Sigmoid colon (tissue), 7 donors: ENCODE measurements around the gene RASEF. TPM values are rescaled to one million over a fixed set of nuclear protein-coding genes. Genes with fewer than 3 reads are reported as not detected.

ENCODE experiments used
- DNase-seq: peaks from one replicate; pipeline ENCODE4 v3.0.0-alpha.2; 2019
- H3K27ac ChIP-seq, 4 donors: fragments of 200-600 bp; sonication (generic); one replicate each; pipeline ENCODE4 v1.5.1; 2016 to 2019; ENCODE audit warnings: mild to moderate bottlenecking in 1 of 4
- H3K27me3 ChIP-seq, 3 donors: fragments of 200-600 bp; sonication (generic); one replicate each; pipeline ENCODE4 v1.5.1; 2019; ENCODE audit warnings: mild to moderate bottlenecking in 1 of 3
- H3K36me3 ChIP-seq, 4 donors: fragments of 200-600 bp; sonication (generic); one replicate each; pipeline ENCODE4 v1.5.1; 2016 to 2019
- H3K4me1 ChIP-seq, 4 donors: fragments of 200-600 bp; sonication (generic); one replicate each; pipeline ENCODE4 v1.5.1; 2017 to 2019
- H3K4me3 ChIP-seq, 4 donors: fragments of 200-600 bp; sonication (generic); one replicate each; pipeline ENCODE4 v1.5.1; 2017 to 2019; ENCODE audit warnings: mild to moderate bottlenecking in 2 of 4, moderate library complexity in 1 of 4
- H3K9me3 ChIP-seq, 4 donors: fragments of 200-600 bp in 3 of 4; sonication (generic) in 3 of 4; one replicate each; pipeline versions ENCODE4 v1.5.1 to v1.6.1; 2013 to 2019
- EP300 ChIP-seq, 4 donors: sonication (generic); formaldehyde crosslinking; IDR thresholded peaks; one replicate each; pipeline ENCODE4 v1.6.1; 2017; ENCODE audit warnings: antibody characterized with exemption in 4 of 4
- POLR2A ChIP-seq, 2 donors: fragments of 450-650 bp; IDR thresholded peaks; one replicate each; pipeline ENCODE4 v1.6.1; 2016; ENCODE audit warnings: antibody characterized with exemption in 2 of 2, mild to moderate bottlenecking in 2 of 2, moderate library complexity in 2 of 2
- POLR2AphosphoS5 ChIP-seq, 4 donors: sonication (generic); formaldehyde crosslinking; IDR thresholded peaks; one replicate each; pipeline ENCODE4 v1.6.1; 2017; ENCODE audit warnings: antibody characterized with exemption in 4 of 4
- WGBS, 2 donors: extraction: QIAGEN DNeasy Blood & Tissue Kit; methylation state at CpG; one replicate each; pipeline ENCODE4 v1.1.7; 2013; 5-methylcytosine and 5-hydroxymethylcytosine counted together
- intact Hi-C: fragments of 100-400 bp; cut with DNase I; formaldehyde crosslinking; loops from one replicate; pipeline ENCODE4 v1.15.1; 2023
- polyA plus RNA-seq, 3 donors: library from polyadenylated mRNA; stranded (reverse); fragments of 200-250 nt; gene quantifications; one replicate each; pipeline ENCODE4 v1.2.3, GENCODE V29; 2013
- total RNA-seq, 4 donors: library from RNA; depleted of rRNA; stranded (reverse); fragments of >200 nt; gene quantifications; one replicate each; pipeline ENCODE4 v1.1.0, GENCODE V29; 2016
- TF ChIP-seq, protein P1 (sequence below), 4 experiments: fragments of 450-650 bp in 3 of 4; fragments of 200-600 bp in 1 of 4; IDR thresholded peaks; one replicate each; pipeline ENCODE4 v1.5.1; 2016 to 2019; ENCODE audit warnings: antibody characterized with exemption in 4 of 4, mild to moderate bottlenecking in 3 of 4, moderate library complexity in 2 of 4
- donor health status: healthy with polysubstance abuse.
- donor health status: Bipolar disorder and iron deficiency.
- donor health status: healthy.

RASEF gene
- total and polyA plus RNA-seq, 7 donors = 0.16 to 24.0 (median 1.1) TPM

DNA sequence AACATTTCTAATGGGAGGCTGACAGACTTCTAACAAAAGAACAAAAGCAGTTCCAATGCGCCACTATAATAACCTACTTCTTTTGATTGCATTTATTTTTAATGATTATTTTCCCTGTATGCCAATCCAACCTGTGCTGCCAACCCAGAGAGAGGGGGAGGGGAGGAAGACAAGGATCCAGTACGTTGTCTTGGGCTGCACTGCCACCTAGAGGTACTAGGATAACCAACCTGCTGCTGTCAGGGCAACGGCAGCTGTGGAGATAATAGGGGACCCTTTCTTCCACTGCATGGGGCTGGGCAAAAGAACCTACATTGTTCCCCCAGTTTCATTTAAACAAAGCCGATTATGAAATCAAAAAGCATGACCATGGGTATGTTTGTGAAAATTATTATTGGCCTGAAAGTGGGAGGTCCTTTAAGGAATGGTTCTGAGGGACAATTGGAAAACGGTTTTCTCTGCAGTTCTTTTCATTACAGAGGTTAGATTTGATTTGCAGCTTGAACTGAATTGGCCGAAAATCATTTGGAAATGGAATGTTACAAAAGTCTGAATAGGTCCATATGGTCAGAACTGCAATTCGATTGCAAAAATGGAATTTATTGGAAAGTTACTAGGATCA, 101.3 kb downstream of the RASEF start:
- Histone ChIP-seq H3K4me3 (no peak overlapping the region), H3K27me3 (no peaks in the 10 kb centered on the region), H3K27ac (no peak overlapping the region), H3K9me3 (no peaks in the 10 kb centered on the region), H3K36me3 (no peaks in the 10 kb centered on the region), H3K4me1 (no peaks in the 10 kb centered on the region)
- DNase-seq = peak; percentile 73
- intact Hi-C loops = loop anchor here (5.0 kb wide), 1 partner anchor 429 kb away; no protein-coding TSS in a partner anchor
- WGBS, 2 donors = 17 to 27% methylated on average over 7 of the region's 7 CpGs
- TF ChIP-seq POLR2AphosphoS5 (IDR thresholded peaks at IDR 0.05) = no peak
- TF ChIP-seq, protein P1, sequence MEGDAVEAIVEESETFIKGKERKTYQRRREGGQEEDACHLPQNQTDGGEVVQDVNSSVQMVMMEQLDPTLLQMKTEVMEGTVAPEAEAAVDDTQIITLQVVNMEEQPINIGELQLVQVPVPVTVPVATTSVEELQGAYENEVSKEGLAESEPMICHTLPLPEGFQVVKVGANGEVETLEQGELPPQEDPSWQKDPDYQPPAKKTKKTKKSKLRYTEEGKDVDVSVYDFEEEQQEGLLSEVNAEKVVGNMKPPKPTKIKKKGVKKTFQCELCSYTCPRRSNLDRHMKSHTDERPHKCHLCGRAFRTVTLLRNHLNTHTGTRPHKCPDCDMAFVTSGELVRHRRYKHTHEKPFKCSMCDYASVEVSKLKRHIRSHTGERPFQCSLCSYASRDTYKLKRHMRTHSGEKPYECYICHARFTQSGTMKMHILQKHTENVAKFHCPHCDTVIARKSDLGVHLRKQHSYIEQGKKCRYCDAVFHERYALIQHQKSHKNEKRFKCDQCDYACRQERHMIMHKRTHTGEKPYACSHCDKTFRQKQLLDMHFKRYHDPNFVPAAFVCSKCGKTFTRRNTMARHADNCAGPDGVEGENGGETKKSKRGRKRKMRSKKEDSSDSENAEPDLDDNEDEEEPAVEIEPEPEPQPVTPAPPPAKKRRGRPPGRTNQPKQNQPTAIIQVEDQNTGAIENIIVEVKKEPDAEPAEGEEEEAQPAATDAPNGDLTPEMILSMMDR (IDR thresholded peaks at IDR 0.05) = peak; percentile 16 to 73 (median 61)

DNA sequence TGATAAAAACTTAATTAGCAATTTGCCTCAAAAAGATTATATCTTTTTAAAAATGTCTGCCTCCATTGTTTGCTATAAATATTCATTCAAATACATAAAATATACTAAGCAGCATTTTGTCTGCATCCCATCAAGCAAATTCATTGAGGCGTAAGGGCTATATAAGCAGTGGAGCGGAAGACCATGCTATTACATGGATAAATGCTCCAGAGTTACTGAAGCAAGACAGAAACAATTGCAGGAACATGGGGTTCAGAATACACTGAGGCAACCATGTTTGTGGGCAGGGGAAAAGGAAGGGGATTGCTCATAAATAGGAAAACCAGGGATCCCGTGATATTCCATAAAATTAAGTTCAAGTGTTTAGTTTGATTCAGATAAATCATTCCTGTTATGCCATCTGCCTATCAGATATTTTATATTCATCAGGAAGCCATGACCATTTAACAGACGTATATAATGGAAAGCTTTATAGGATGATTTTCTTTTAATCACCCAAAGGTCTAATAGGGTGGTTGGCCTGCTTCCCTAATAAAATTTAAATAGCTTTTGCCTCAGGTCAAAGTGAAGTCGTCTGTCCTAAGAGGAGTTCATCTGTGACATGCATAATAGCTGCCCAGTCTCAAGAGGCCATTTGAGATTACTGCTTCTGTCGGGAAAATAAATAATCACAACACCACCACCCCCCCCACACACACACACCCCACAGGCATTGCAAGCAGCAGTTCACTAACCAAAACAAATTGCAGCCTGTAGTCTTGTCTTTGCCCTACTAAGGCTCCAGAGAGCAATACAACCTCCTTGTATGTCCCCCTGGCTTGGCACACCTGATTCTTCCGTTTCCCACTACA, 105.2 kb downstream of the RASEF start:
- Histone ChIP-seq H3K4me1 (no peaks in the 10 kb centered on the region), H3K9me3 (no peaks in the 10 kb centered on the region), H3K36me3 (no peaks in the 10 kb centered on the region), H3K4me3 (no peak overlapping the region), H3K27ac (no peak overlapping the region), H3K27me3 (no peaks in the 10 kb centered on the region)
- 81 to 83% methylated on average over 7 of the region's 7 CpGs for WGBS, 2 donors
- intact Hi-C loops = no loop called here
- TF ChIP-seq, protein P1 (IDR thresholded peaks at IDR 0.05) = no peak
- TF ChIP-seq POLR2A (IDR thresholded peaks at IDR 0.05) = no peak
- DNase-seq = no peak

DNA sequence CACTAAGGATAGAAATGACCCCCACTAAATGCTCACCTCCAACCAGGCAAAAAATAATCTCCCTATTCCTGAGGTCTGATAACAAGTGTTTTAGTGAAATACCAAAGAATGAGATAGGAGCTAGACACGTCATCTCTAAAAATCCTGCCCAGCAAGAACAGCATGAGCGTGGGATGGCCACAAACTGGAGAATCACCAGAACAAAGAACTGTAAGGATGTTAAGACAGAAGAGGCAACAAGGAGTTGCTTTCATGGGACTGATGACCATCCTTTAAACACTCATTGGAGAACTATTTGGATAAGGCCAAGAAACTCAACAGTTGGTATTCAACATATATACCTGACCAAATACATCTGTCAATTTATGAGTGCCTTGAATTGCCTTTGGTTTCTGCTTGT, 113.7 kb downstream of the RASEF start:
- intact Hi-C loops = no loop called here
- no peak overlapping the region for H3K4me3 ChIP-seq
- no peaks in the 10 kb centered on the region for H3K4me1 ChIP-seq
- TF ChIP-seq, protein P1 (IDR thresholded peaks at IDR 0.05) = no peak
- TF ChIP-seq POLR2A (IDR thresholded peaks at IDR 0.05) = no peak
- no peak for TF ChIP-seq EP300 (IDR thresholded peaks at IDR 0.05)
- no peak for TF ChIP-seq POLR2AphosphoS5 (IDR thresholded peaks at IDR 0.05)
- no peaks in the 10 kb centered on the region for H3K9me3 ChIP-seq
- H3K36me3 ChIP-seq = no peaks in the 10 kb centered on the region
- no peak overlapping the region for H3K27ac ChIP-seq
- H3K27me3 ChIP-seq = no peaks in the 10 kb centered on the region
- 91 to 97% methylated on average over 2 of the region's 2 CpGs for WGBS, 2 donors
- DNase-seq = no peak

DNA sequence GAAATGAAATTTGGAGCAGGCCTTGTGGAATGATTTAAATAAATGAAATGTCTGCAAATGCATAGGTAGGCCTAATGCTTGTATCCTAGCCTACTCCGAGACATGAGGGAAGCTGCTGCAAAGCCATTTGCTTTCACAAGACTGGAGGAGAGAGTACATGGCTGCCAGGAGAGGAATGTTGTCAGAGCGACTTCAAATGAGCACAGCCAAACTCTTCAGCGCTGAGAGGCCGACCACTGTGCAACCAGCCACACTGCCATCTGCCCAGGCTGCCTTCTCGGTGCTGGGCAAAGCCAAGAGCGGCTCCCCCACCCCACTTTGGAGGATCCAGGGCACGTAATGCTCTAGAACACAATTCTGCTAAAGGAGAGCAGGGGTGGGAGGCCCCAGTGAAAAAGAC, 122.6 kb downstream of the RASEF start:
- Histone ChIP-seq H3K27me3 (no peaks in the 10 kb centered on the region), H3K9me3 (no peaks in the 10 kb centered on the region), H3K36me3 (no peaks in the 10 kb centered on the region), H3K4me3 (no peak overlapping the region), H3K27ac (no peak overlapping the region), H3K4me1 (no peaks in the 10 kb centered on the region)
- intact Hi-C loops = no loop called here
- WGBS, 2 donors = 91 to 95% methylated on average over 7 of the region's 7 CpGs
- TF ChIP-seq EP300 (IDR thresholded peaks at IDR 0.05) (no peak), POLR2A (IDR thresholded peaks at IDR 0.05) (no peak)
- no peak for DNase-seq

DNA sequence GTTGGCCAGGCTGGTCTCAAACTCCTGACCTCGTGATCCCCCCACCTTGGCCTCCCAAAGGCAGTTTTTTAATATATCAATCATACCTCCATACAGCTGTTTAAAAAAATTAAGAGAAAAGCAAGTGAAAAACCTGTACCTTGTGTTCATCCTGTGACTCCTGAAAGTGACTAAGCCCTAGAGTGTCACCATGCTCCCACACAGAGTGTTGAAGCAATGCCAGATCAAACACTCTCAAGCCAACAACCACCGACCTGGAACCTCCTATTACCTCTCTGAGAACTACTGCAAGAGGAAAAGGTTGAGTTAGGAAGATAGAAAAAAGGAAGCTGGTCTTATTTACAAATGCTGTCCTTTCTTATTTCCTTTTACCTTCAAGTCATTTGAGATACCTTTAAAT, 123.5 kb downstream of the RASEF start:
- 37 to 52% methylated on average over 2 of the region's 2 CpGs for WGBS, 2 donors

More for the DNA sequence above, 123.5 kb downstream of the RASEF start:
- Histone ChIP-seq H3K4me3 (no peak overlapping the region), H3K27me3 (no peaks in the 10 kb centered on the region), H3K36me3 (no peaks in the 10 kb centered on the region), H3K4me1 (no peaks in the 10 kb centered on the region), H3K27ac (no peak overlapping the region), H3K9me3 (no peaks in the 10 kb centered on the region)
- no peak for DNase-seq
- intact Hi-C loops = no loop called here
- TF ChIP-seq EP300 (IDR thresholded peaks at IDR 0.05) (no peak), POLR2A (IDR thresholded peaks at IDR 0.05) (no peak), POLR2AphosphoS5 (IDR thresholded peaks at IDR 0.05) (no peak)
- TF ChIP-seq, protein P1 (IDR thresholded peaks at IDR 0.05) = no peak
